Nasal cavity respiratory epithelium epithelial cell of viscerocranial mucosa (primary cell): Measurements from ENCODE around the gene BRDT. TPM values are rescaled to one million over a fixed set of nuclear protein-coding genes. Genes with fewer than 3 reads are reported as not detected.

Source experiments
- total RNA-seq: library from RNA; depleted of rRNA; stranded (reverse); fragments of >200 nt; gene quantifications from 2 replicates; pipeline ENCODE4 v1.2.3, GENCODE V29; 2014

BRDT gene
- not detected in 2 replicates for total RNA-seq

DNA sequence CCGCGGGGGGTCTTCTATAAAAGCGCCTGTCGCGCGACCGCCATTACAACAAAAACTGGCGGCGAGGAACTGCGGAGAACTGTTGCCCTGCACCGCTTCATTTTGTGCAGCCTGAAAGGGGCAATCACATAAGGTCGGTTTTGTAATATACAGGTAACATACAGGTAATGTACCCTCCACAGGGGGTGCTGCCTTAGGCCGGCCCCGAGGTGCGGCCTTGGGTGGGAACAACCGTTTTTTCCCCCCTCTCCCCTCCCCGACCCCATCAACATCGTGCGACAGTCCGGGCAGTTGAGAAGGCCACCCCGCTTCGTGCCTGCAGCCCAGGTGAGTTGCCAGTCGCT lies at the start of gene BRDT:
Gene BRDT (plus strand): TSS at position 46 of the 344 bp plus-strand sequence. CDS start 13,354 bp downstream, outside the sequence.

Other genes with a start within 250 kb of the BRDT start
- 1.0 and 2.2 TPM in 2 replicates for gene TGFBR3, start 63.2 kb upstream of the BRDT start, total RNA-seq
- gene EPHX4, start 80.6 kb downstream of the BRDT start, total RNA-seq: under 0.01 and 0.28 TPM in 2 replicates
- gene SETSIP, start 126.0 kb downstream of the BRDT start, total RNA-seq: 1.4 and 1.7 TPM in 2 replicates
- gene BTBD8, start 130.9 kb downstream of the BRDT start, total RNA-seq: 3.4 and 7.0 TPM in 2 replicates